Left ventricle myocardium superior (tissue), 1 donor: ENCODE measurements around the gene LYRM4. TPM values are rescaled to one million over a fixed set of nuclear protein-coding genes. Genes with fewer than 3 reads are reported as not detected.

Experiments
- ATAC-seq: fragments of 200-7000 bp; cut with Tn5 transposase; one replicate; pipeline ENCODE4 v1.9.1; 2020; ENCODE audit warnings: mild to moderate bottlenecking, moderate library complexity
- DNase-seq: peaks from one replicate; pipeline ENCODE4 v3.0.0-alpha.2; 2020
- intact Hi-C: fragments of 100-400 bp; cut with micrococcal nuclease; formaldehyde crosslinking; loops from one replicate; pipeline ENCODE4 v1.11.0; 2022
- total RNA-seq: library from RNA; stranded (reverse); fragmentation: NEBNext Ultra II Directional; extraction: Animal tissue kit (Norgen Biotek cat#: 25700); gene quantifications from one replicate; pipeline ENCODE4 v1.2.1, GENCODE V29; 2021
- donor health status: DM: no; HTN: yes; CAD: no; lungs with severe emphysema.

The LYRM4 gene
- total RNA-seq, 1 donor from 2014 or later: 26.6 TPM

DNA sequence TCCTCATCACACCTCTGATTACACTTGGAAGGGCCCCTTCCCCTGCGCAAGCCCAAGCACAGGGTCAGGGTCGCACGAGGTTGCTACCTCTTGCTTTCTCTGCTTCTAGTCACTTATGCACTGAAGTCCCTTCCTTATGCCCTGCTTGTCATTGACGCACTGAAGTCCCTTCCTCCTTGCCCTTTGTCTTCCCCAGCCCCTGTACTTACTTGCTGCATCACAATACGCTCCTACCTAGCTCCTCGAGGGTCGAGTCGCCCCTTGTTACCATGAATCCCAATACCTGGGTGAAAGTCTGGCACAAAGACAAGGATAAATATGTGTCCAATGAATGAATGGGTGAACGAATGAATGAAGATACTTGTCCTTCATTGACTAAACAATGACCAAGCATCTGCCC is 75.9 kb downstream of the LYRM4 start:
- intact Hi-C loops: no loop called here
- no peak for DNase-seq
- no peak for ATAC-seq

DNA sequence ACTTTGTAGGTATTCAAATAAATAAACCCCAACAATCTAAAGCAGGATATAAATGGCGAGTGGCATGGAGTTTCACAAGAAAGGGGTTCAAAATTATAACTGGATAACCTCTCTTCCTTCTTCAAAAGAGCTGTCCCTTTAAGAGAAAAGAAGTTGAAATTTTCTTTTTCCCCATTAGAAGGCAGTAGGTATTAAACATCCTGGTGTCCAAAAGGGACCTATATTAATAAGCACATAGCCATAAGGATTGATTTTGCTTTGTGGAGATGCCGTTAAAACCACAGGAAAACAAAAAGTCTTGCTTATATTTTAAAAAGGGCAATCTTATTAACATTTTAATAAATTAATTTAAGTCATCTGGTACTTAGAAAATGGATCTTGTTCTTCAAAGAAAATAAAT is 76.5 kb downstream of the LYRM4 start:
- no peak for DNase-seq
- ATAC-seq: no peak
- intact Hi-C loops: no loop called here

DNA sequence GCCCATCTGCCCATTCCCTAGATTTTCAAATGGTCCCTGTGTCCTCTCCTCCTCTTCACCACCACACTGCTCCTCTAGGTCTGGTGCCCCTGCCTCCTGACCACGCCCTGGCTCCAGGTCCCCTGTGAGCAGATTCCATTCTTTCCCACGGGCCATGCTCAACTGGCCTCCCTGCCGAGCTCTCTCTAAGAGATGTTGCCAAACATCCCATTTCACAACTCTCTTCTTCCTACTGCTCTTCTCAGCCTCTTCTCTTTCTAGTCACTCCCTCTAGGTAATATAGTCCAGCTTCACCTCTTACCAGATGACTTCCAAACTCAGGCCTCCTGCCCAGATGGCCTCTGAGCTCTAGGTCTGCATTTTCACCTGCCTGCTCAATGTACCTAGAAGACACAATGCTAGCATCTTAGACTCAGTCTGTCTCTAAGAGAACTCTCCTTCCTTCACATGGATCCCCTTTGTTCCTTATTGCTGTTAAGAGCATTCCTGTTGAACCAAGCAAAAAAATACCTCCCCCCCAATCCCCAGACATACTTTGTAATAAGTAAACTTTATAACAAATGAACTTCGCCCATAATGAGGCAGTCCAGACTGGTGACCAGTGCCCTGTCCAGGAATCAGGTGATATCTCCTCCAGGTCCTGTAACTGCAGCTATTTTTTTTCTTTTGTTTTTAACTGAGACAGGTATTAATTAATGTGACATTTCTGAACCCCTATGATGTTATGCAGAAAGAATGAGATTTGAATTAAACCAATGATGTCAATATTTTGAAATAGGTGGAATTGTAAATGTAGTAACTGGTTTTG is 79.0 kb downstream of the LYRM4 start:
- intact Hi-C loops: no loop called here
- DNase-seq (no peak), ATAC-seq (no peak)

DNA sequence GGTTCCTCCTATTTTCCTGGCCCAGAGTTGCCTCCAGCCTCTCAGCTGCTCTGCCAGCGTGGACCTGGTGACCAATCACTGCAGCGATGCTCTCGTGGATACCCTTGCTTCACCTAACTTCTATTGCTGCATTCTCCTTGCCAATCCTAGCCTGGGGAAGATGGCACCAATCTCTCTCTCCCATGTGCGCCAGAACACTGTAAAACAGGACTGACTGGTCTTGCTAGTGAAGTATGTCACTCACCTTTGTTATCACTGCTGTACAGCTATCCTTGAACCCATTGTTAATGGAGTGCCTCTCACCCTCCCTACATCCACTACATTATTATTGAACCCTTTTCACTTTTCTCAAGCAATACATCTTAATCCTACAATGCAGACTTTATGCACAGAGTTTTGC is 80.1 kb downstream of the LYRM4 start:
- ATAC-seq (no peak), DNase-seq (no peak)
- intact Hi-C loops: no loop called here

DNA sequence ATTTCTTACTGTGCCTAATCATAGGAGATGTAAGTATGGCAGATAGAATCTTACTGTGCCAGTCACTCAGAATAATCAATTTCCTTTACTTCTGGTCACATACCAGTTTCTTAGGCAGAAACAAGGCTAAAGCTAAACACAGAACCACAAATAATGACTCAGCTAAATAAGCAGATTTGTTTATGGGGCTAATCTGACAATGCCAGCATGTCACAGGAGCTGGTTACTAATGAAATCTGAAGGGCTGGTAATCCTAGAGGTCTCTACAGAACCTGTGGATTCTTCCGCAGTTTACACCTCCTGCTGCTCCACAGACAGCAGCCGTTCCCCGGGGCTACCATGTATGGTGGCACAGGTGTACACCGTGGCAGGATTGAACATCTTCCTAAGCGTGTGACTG is 80.8 kb downstream of the LYRM4 start:
- intact Hi-C loops: no loop called here

DNA sequence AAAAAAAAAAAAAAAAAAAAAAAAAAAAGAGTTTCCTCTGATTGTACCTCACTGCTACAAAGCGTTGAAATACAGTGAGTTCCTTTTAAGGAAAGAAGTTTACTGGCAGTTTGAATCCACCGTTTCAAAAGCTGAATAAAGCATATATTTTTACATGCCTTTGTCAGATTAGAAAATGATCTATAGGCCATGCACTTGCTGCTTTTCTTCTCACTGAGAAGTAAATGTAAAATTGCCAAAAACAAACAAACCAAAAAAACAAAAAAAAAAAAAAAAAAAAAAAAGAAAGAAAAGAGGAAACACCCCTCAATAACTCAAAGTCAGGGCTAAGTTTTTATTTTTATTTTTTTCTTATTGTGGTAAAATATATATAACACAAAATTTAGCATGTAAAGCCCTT is 81.9 kb downstream of the LYRM4 start:
- no peak for ATAC-seq
- no peak for DNase-seq
- intact Hi-C loops: no loop called here

More for the DNA sequence above, 80.8 kb downstream of the LYRM4 start:
- DNase-seq (no peak), ATAC-seq (no peak)

DNA sequence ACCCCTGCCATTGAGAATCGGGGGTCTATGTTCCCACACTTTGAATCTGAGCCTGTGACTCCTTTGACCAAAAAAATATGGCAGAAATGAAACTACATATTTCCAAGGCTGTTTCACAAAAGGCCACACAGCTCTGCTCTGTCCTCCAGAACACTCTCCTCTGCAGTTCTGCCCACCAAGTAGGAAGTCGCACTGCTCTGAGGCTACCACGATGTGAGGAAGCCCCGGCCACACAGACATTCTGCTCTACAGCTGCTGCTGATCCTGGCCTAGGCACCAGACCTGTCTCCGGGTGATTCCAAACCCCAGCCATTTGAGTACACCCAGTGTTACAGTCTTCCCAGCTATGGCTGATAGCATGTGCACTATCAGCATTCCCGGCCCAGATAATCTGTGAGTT is 85.1 kb downstream of the LYRM4 start:
- intact Hi-C loops: no loop called here

DNA sequence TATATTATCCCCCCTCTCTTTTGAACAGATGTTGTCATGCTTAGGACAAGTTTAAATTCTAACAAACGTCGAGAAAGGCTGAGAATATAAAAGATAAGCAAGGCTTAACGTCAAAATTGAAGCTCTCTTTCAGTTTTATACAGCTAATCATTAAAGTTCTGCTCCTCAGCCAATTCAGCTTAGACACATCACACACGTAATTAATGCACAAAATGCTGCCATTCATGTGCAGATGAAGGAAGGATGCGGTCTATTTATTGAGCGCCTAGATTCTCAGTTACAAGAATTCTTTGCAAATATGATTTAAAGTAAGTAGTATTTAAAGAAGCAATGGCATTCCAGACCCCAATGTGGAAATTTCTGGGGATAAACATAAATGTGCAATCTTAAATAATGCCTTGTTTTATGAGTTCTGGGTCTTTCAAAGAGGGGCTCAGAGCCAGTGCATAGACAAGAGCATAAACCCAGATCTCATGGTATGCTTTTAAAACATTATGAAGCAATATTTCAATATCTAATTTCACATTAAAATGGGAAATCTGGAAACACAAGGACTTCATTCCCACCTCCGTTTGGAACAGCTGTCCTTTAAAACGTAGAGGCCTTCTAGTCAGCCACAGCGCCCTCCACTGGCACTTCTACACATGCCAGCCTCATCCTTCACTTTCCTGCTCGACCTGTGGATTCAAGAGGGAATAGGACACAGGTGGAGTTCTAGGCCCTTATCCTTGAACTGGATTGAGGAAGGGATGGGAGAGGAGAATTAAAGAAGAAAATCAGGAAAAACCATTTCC is 85.8 kb downstream of the LYRM4 start:
- DNase-seq (no peak), ATAC-seq (no peak)

More for the DNA sequence above, 85.1 kb downstream of the LYRM4 start:
- DNase-seq: no peak
- ATAC-seq: no peak

DNA sequence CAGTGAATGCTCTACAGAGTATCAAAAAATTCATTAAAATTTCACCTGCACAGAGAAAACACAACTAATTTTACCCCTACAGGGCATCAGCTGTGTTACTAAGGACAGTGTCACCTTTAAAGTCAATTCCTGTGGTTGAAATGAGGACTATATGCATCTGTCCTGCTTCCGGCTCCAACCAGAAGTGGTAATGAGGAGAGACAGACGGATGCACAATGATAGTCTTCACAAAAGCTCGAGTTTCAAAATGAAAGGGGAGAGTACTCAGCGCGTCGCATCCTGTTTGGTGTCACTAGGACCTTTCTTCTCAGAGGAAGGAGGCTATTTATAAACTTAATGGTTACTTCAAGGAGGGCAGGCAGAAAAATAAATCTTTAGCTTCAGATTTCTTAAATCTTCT is 86.5 kb downstream of the LYRM4 start:
- DNase-seq: no peak
- intact Hi-C loops: no loop called here
- no peak for ATAC-seq

More for the DNA sequence above, 85.8 kb downstream of the LYRM4 start:
- intact Hi-C loops: no loop called here

DNA sequence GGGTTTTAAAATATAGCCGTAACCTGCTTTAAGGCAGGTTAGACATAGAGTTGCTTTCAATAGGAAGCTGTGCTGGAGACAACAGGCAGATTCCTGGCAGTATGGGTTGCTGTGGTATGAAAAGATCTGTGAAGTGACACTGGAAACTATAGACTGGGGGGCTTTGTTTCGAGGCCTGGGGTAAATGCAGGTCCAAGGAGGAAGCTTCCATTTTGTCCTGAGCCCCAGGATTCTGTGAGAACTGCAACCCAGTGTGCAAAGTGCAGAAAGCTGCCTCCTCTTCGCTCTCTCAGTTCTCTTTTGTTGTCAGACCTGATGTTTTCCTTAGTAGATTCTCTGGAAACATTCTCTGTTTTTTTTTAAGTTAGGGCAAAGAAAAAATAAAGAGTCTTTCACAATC is 86.9 kb downstream of the LYRM4 start:
- no peak for ATAC-seq
- no peak for DNase-seq
- intact Hi-C loops: no loop called here

DNA sequence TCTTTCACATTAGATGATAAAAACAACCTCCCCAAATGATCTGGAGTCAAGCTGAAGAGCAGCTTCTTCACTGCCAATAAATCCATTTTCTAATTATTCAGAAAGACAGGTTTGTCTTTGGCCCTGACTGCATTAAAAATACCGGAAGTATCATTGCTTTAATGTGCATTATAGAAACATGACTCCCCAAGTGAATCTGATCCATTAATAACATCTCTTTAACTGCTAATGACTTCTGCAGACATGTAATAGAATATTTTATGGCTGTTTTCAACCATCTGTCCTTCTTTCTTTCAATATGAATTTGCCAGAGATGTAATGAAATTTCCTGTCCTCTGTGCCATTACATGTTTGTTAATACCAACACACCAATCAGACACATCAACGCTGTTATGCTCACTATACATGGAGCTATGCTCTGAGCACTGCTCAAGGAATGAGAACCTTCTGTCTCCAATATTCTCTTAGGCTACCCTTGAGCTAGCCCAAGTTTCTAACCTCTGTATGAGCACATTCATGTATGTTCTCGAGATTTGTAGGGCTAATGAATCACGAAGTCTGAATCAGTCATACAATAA is 87.8 kb downstream of the LYRM4 start:
- DNase-seq (no peak), ATAC-seq (no peak)
- intact Hi-C loops: no loop called here

DNA sequence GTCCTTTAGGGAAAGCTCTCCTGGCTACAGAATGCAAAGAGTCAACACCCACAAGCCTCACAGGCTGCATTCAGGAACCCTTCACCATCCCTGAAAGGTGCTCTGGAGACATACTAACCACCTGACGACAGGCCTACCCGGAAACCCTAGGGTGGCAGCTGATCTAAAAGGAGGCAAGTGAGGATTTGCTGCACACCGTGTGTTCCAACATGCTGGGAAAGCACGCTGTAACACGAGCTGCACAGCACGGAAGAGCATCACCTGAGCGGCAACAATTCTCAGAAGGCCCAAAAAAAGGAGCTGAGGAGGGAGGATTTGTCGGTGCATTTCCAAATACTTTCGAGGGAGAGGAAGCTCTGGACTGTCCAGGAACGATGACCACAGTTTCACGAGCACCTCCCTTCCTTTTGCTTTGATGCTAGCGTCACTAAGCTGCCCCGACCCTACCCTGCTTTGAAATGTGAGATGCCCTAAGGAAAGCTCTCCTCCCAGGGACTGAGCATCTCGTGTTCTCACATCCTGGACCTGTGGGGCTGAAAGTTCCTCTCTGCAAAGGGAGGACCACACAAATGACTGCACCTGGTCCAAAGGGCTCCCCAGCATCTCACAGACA is 88.6 kb downstream of the LYRM4 start:
- ATAC-seq (no peak), DNase-seq (no peak)
- intact Hi-C loops: no loop called here

DNA sequence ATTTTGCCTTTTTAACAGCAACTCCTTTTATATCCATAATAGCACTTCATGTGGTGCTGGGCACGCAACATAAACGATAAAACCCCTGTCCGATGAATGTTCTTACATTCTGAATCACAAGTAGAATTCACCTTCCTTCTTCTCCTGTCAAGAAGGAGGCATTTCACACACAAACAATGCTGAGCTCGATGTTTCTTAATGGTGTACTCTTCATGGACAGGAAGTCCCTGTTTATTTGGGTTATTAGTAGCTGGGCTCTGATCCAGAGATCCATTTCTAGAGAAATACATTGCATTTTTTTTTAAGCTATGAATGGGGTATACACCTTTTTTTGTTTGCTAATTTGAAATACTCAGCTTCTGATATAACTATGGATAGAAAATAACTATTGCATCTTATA is 93.2 kb downstream of the LYRM4 start:
- DNase-seq (no peak), ATAC-seq (no peak)
- intact Hi-C loops: no loop called here

DNA sequence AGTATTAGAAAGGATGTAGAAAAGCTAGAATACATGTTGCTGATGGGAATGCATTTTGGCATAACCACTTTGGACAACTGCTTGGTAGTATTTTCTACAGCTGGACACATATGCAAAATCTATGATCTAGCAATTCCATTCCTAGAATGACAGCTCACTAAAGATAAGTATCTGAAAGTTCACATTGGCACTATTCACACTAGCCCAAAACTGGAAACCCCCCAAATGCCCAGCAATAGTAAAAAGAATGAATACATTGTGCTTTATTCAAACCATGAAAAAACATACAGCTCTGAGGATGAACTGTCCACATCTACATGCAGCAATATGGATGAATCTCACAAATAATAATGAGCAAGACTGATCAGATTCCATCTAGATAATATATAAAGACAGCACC is 96.7 kb downstream of the LYRM4 start:
- DNase-seq (no peak), ATAC-seq (no peak)
- intact Hi-C loops: no loop called here

DNA sequence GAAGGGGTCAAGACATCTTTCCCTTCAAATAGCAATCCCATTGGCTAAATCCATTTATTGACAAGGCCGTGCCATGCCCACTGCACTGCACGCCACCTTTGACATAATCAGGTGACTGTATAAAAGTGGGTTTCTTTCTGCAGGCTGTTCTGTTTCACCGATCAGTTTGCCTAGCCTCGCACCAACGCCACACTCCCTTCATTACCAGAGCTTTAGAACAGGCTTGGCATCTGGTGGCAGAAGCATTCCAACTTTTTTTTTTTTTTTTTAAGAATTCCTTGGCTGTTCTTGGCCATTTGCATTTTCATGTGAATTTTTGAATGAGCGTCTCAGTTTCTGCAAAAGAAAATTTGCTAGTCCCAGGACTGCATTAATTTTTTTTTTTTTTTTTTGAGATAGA is 97.5 kb downstream of the LYRM4 start:
- intact Hi-C loops: no loop called here
- ATAC-seq: no peak
- no peak for DNase-seq

DNA sequence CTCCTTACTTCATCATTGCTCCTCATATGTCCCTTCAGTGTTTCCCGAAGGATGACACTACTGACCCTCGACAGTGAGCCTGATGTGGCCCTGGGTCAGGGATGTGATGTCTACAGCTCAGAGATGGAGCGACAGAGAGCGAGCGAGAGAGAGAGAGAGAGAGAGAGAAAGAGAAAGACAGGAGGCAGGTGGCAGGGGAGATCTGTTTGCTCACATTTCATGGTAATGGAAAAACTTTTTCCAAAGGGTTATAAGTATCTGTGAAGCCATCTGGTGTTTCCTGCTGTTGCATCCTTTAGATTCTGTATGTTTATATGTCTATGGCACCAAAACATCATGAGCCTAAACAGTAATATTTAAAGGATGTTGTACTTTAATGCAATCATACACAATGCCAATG is 98.4 kb downstream of the LYRM4 start:
- intact Hi-C loops: no loop called here
- DNase-seq (no peak), ATAC-seq (no peak)

DNA sequence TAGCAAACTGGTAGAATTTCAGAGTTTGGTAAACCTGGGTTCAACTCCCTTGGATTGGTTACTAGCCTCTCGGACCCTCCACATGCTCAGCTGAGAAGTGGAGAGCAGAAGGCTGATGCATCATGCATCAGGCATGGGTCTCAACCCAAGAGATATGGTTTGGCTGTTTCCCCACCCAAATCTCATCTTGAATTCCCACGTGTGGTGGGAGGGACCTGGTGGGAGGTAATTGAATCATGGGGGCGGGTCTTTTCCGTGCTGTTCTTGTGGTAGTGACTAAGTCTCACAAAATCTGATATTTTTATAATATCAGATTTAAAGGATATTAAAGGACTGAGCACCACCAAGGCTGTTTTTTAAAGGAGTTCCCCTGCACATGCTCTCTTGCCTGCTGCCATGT is 100.5 kb downstream of the LYRM4 start:
- intact Hi-C loops: no loop called here
- no peak for DNase-seq
- no peak for ATAC-seq

DNA sequence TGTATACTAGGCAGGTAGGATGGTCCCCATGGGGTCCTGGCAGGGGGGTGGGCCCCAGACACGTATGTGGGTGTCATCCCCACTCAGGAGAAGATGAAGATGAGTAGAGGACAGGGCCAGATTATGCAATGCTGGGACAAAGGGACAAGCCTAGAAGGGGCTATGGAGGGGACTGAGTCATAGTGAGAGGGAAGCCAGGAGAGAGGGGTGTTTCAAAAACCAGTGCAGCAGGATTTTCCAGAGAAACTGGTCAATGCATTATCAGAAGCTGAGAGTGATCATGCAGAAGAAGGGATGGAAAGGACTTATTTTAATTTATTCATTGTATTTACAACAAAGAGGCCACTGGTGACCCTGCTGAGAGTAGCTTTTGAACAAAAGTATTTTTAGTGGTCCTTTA is 101.6 kb downstream of the LYRM4 start:
- ATAC-seq (no peak), DNase-seq (no peak)
- intact Hi-C loops: no loop called here

DNA sequence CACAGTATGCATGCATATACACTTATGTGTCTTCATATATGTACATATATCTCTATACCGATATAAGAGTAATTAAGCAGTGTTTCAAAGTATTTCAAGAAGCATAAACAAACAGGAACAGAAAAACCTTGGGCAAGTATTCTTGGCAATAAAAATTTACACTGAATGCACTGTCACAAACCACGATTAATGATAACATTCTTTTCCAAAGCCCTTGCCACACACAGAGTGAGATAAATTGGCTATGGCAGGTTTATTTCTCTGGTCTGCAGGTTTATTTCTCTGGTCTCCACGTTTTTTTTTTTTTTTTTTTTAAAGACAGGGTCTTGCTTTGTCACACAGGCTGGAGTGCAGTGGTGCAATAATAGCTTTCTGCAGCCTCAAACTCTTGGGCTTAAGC is 102.6 kb downstream of the LYRM4 start:
- DNase-seq (no peak), ATAC-seq (no peak)
- intact Hi-C loops: no loop called here

DNA sequence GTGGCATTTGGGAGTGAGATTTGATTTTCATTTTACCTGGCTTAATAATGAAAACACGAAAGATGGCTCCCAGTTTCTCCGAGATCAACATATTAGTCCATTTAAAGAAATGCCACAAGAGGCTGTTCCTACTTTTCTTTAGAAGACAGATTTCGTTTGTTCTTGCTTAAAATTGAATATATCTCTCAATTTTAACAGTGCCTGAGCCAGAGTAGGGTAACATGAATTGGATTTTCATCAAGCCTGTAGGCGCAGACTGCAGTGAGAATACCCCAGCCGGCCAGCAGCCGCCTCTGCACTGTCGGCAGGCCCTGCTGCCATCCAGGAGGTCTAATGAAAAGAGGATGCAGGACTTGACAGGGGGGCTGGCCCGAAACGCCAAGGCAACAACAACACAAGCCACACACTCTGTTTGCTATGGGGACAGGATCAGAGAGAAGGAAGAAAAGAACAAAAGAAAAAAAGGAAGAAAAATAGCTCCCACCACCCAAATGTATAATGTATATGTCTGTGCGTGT is 103.1 kb downstream of the LYRM4 start:
- intact Hi-C loops: no loop called here
- ATAC-seq (no peak), DNase-seq (no peak)
